Type B pancreatic cell (in vitro differentiated cells): Measurements from ENCODE around the gene JAKMIP1. TPM values are rescaled to one million over a fixed set of nuclear protein-coding genes. Genes with fewer than 3 reads are reported as not detected.

ENCODE experiments used
- DNase-seq: peaks from one replicate; pipeline ENCODE4 v3.0.0; 2021; ENCODE audit warnings: mixed read lengths; ENCODE audit not compliant: unreplicated experiment; ENCODE audit errors: extremely low spot score
- H3K27ac Mint-ChIP-seq: 2 replicates; pipeline ENCODE4 v1.8.0; 2021; ENCODE audit warnings: mild to moderate bottlenecking, mixed read lengths
- H3K27me3 Mint-ChIP-seq: 2 replicates; pipeline ENCODE4 v1.8.0; 2021; ENCODE audit warnings: mixed read lengths
- H3K36me3 Mint-ChIP-seq: 2 replicates; pipeline ENCODE4 v1.8.0; 2021; ENCODE audit warnings: mixed read lengths
- H3K4me1 Mint-ChIP-seq: one replicate; pipeline ENCODE4 v1.8.0; 2021; ENCODE audit warnings: mixed read lengths; ENCODE audit not compliant: unreplicated experiment
- H3K4me3 Mint-ChIP-seq: 2 replicates; pipeline ENCODE4 v1.8.0; 2021; ENCODE audit warnings: mild to moderate bottlenecking, mixed read lengths
- H3K9me3 Mint-ChIP-seq: 2 replicates; pipeline ENCODE4 v1.8.0; 2021; ENCODE audit warnings: mixed read lengths
- CTCF ChIP-seq: fragments of 200-600 bp; sonication (generic); conservative IDR thresholded peaks from 2 replicates; pipeline ENCODE4 v1.5.0; 2021; ENCODE audit warnings: antibody characterized with exemption, mild to moderate bottlenecking
- total RNA-seq: library from RNA; stranded (reverse); gene quantifications from 2 replicates; pipeline ENCODE4 v1.2.1, GENCODE V29; 2021; ENCODE audit warnings: low replicate concordance

Gene JAKMIP1
- total RNA-seq, 1 donor from 2014 or later = 0.89 TPM

- Mint-ChIP-seq H3K36me3 (no peaks in the 10 kb centered on the region), H3K4me1 (peaks cover 7% of the 10 kb centered on the region), H3K27ac (no peak overlapping the region), H3K4me3 (no peak overlapping the region), H3K27me3 (peaks cover 42% of the 10 kb centered on the region), H3K9me3 (no peaks in the 10 kb centered on the region)
- no peak for DNase-seq
- TF ChIP-seq CTCF = no peak
These were observed 82.1 kb downstream of the JAKMIP1 start for GRCh38 chr4:6118201-6118600.

- no peak overlapping the region for H3K27ac Mint-ChIP-seq
- H3K4me3 Mint-ChIP-seq = no peak overlapping the region
- peaks cover 46% of the 10 kb centered on the region for H3K27me3 Mint-ChIP-seq
- peaks cover 7% of the 10 kb centered on the region for H3K4me1 Mint-ChIP-seq
- DNase-seq = no peak
- no peaks in the 10 kb centered on the region for H3K9me3 Mint-ChIP-seq
- H3K36me3 Mint-ChIP-seq = no peaks in the 10 kb centered on the region
- TF ChIP-seq CTCF = no peak
These were observed 83.6 kb downstream of the JAKMIP1 start for GRCh38 chr4:6116696-6117285.

- Mint-ChIP-seq H3K4me1 (peaks cover 7% of the 10 kb centered on the region), H3K27ac (no peak overlapping the region), H3K36me3 (no peaks in the 10 kb centered on the region), H3K27me3 (peaks cover 50% of the 10 kb centered on the region), H3K4me3 (no peak overlapping the region), H3K9me3 (no peaks in the 10 kb centered on the region)
- no peak for DNase-seq
- no peak for TF ChIP-seq CTCF
These were observed 84.4 kb downstream of the JAKMIP1 start for GRCh38 chr4:6115746-6116586.

- Mint-ChIP-seq H3K27me3 (peaks cover 48% of the 10 kb centered on the region), H3K4me1 (peaks cover 7% of the 10 kb centered on the region)
These were observed 85.0 kb downstream of the JAKMIP1 start for GRCh38 chr4:6115342-6115741.

GRCh38 chr4:6114601-6115000 lies 85.7 kb downstream of the JAKMIP1 start:
- no peaks in the 10 kb centered on the region for H3K9me3 Mint-ChIP-seq
- no peak for TF ChIP-seq CTCF
- no peak overlapping the region for H3K27ac Mint-ChIP-seq
- H3K4me1 Mint-ChIP-seq = peaks cover 7% of the 10 kb centered on the region
- no peaks in the 10 kb centered on the region for H3K36me3 Mint-ChIP-seq
- no peak overlapping the region for H3K4me3 Mint-ChIP-seq
- peaks cover 43% of the 10 kb centered on the region for H3K27me3 Mint-ChIP-seq
- no peak for DNase-seq

More at GRCh38 chr4:6115342-6115741, 85.0 kb downstream of the JAKMIP1 start:
- Mint-ChIP-seq H3K36me3 (no peaks in the 10 kb centered on the region), H3K27ac (no peak overlapping the region), H3K4me3 (no peak overlapping the region), H3K9me3 (no peaks in the 10 kb centered on the region)
- TF ChIP-seq CTCF = no peak
- DNase-seq = no peak
